ENCODE data around the gene NPHS1.

The NPHS1 gene

GRCh38 chr19:35786299-35787160 lies 65.8 kb downstream of the NPHS1 start:
- Histone ChIP-seq H3K27me3 (ENCODE audit: control insufficient read depth, insufficient read depth, low read length) (no peaks in the 10 kb centered on the region), H3K9ac (ENCODE audit: low read length) (no peak overlapping the region), H3K4me1 (ENCODE audit: control insufficient read depth, insufficient read depth, low read length) (peaks cover 1% of the 10 kb centered on the region), H3K4me3 (ENCODE audit: low read length) (no peak overlapping the region), H3K36me3 (ENCODE audit: control insufficient read depth, insufficient read depth, low read length) (no peaks in the 10 kb centered on the region), H3K9me3 (ENCODE audit: control insufficient read depth, low read length) (no peaks in the 10 kb centered on the region)

DNA sequence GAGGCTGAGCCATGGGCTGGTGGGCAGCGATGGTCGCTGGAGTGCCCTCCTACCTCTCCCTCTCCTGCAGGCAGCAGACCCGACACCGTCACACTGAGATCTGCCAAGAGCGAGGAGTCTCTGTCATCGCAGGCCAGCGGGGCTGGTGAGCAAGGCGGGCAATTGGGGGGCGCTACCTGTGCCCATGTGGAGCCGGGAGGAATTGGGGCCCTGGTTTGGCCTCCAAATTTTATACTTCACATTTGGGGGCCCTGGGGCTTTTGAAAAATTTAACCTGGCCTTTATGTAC lies 67.0 kb downstream of the NPHS1 start:
- Histone ChIP-seq H3K4me1 (ENCODE audit: control insufficient read depth, insufficient read depth, low read length) (no peaks in the 10 kb centered on the region), H3K9ac (ENCODE audit: low read length) (no peak overlapping the region), H3K27me3 (ENCODE audit: control insufficient read depth, insufficient read depth, low read length) (no peaks in the 10 kb centered on the region), H3K9me3 (ENCODE audit: control insufficient read depth, low read length) (no peaks in the 10 kb centered on the region), H3K4me3 (ENCODE audit: low read length) (no peak overlapping the region), H3K36me3 (ENCODE audit: control insufficient read depth, insufficient read depth, low read length) (no peaks in the 10 kb centered on the region)

- no peak overlapping the region for H3K9ac ChIP-seq (ENCODE audit: low read length)
- no peak overlapping the region for H3K4me3 ChIP-seq (ENCODE audit: low read length)
- no peaks in the 10 kb centered on the region for H3K9me3 ChIP-seq (ENCODE audit: control insufficient read depth, low read length)
- no peaks in the 10 kb centered on the region for H3K27me3 ChIP-seq (ENCODE audit: control insufficient read depth, insufficient read depth, low read length)
- no peaks in the 10 kb centered on the region for H3K4me1 ChIP-seq (ENCODE audit: control insufficient read depth, insufficient read depth, low read length)
- no peaks in the 10 kb centered on the region for H3K36me3 ChIP-seq (ENCODE audit: control insufficient read depth, insufficient read depth, low read length)
Measured at GRCh38 chr19:35784503-35785338, 67.6 kb downstream of the NPHS1 start.

GRCh38 chr19:35783469-35784434 lies 68.6 kb downstream of the NPHS1 start:
- H3K9ac ChIP-seq (ENCODE audit: low read length), result no peak overlapping the region
- no peaks in the 10 kb centered on the region for H3K9me3 ChIP-seq (ENCODE audit: control insufficient read depth, low read length)
- no peaks in the 10 kb centered on the region for H3K36me3 ChIP-seq (ENCODE audit: control insufficient read depth, insufficient read depth, low read length)
- H3K4me1 ChIP-seq (ENCODE audit: control insufficient read depth, insufficient read depth, low read length), result no peaks in the 10 kb centered on the region
- no peak overlapping the region for H3K4me3 ChIP-seq (ENCODE audit: low read length)
- no peaks in the 10 kb centered on the region for H3K27me3 ChIP-seq (ENCODE audit: control insufficient read depth, insufficient read depth, low read length)

DNA sequence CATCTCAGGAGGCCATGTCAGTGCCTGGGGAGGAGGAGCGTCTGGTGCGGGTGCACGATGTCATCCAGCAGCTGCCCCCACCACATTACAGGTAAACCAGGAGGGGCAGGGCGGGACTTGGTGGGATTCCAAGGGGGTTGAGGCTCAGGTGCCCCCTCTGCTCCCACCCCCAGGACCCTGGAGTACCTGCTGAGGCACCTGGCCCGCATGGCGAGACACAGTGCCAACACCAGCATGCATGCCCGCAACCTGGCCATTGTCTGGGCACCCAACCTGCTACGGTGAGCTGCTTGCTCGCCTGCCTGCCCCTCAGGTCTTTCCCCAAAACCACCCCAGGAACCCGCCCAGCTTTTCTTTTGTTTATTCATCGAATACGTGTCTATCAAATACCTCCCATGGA lies 69.7 kb downstream of the NPHS1 start:
- no peak overlapping the region for H3K4me3 ChIP-seq (ENCODE audit: low read length)
- H3K9me3 ChIP-seq (ENCODE audit: control insufficient read depth, low read length), result no peaks in the 10 kb centered on the region
- H3K9ac ChIP-seq (ENCODE audit: low read length), result no peak overlapping the region
- no peaks in the 10 kb centered on the region for H3K36me3 ChIP-seq (ENCODE audit: control insufficient read depth, insufficient read depth, low read length)
- H3K27me3 ChIP-seq (ENCODE audit: control insufficient read depth, insufficient read depth, low read length), result no peaks in the 10 kb centered on the region
- H3K4me1 ChIP-seq (ENCODE audit: control insufficient read depth, insufficient read depth, low read length), result no peaks in the 10 kb centered on the region

- Histone ChIP-seq H3K27me3 (ENCODE audit: control insufficient read depth, insufficient read depth, low read length) (no peaks in the 10 kb centered on the region), H3K9ac (ENCODE audit: low read length) (no peak overlapping the region), H3K36me3 (ENCODE audit: control insufficient read depth, insufficient read depth, low read length) (no peaks in the 10 kb centered on the region), H3K9me3 (ENCODE audit: control insufficient read depth, low read length) (no peaks in the 10 kb centered on the region), H3K4me1 (ENCODE audit: control insufficient read depth, insufficient read depth, low read length) (no peaks in the 10 kb centered on the region), H3K4me3 (ENCODE audit: low read length) (no peak overlapping the region)
Measured at GRCh38 chr19:35781650-35782049, 70.7 kb downstream of the NPHS1 start.

- H3K9ac ChIP-seq (ENCODE audit: low read length), result no peak overlapping the region
- no peaks in the 10 kb centered on the region for H3K27me3 ChIP-seq (ENCODE audit: control insufficient read depth, insufficient read depth, low read length)
- H3K4me1 ChIP-seq (ENCODE audit: control insufficient read depth, insufficient read depth, low read length), result no peaks in the 10 kb centered on the region
- H3K4me3 ChIP-seq (ENCODE audit: low read length), result no peak overlapping the region
- H3K9me3 ChIP-seq (ENCODE audit: control insufficient read depth, low read length), result no peaks in the 10 kb centered on the region
- no peaks in the 10 kb centered on the region for H3K36me3 ChIP-seq (ENCODE audit: control insufficient read depth, insufficient read depth, low read length)
Measured at GRCh38 chr19:35780717-35781116, 71.6 kb downstream of the NPHS1 start.

DNA sequence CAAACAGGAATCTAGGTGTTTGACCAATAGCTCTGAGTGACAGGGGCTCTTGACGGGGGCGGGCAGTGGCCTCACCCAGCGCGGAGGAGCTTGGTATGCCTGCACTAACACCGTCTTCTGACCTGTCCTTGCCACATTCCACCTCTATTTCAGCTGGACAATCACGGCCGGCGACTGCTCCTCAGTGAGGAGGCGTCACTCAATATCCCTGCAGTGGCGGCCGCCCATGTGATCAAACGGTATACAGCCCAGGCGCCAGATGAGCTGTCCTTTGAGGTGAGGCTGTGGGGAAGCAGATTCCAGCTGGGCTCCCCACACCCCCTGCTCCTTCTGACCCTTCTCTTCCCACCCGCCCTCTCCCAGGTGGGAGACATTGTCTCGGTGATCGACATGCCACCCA lies 72.2 kb downstream of the NPHS1 start:
- no peaks in the 10 kb centered on the region for H3K4me1 ChIP-seq (ENCODE audit: control insufficient read depth, insufficient read depth, low read length)
- H3K9ac ChIP-seq (ENCODE audit: low read length), result no peak overlapping the region
- no peak overlapping the region for H3K4me3 ChIP-seq (ENCODE audit: low read length)
- H3K27me3 ChIP-seq (ENCODE audit: control insufficient read depth, insufficient read depth, low read length), result no peaks in the 10 kb centered on the region
- no peaks in the 10 kb centered on the region for H3K36me3 ChIP-seq (ENCODE audit: control insufficient read depth, insufficient read depth, low read length)
- no peaks in the 10 kb centered on the region for H3K9me3 ChIP-seq (ENCODE audit: control insufficient read depth, low read length)

- H3K4me3 ChIP-seq (ENCODE audit: low read length), result no peak overlapping the region
- H3K9me3 ChIP-seq (ENCODE audit: control insufficient read depth, low read length), result no peaks in the 10 kb centered on the region
- H3K9ac ChIP-seq (ENCODE audit: low read length), result no peak overlapping the region
- H3K27me3 ChIP-seq (ENCODE audit: control insufficient read depth, insufficient read depth, low read length), result no peaks in the 10 kb centered on the region
- H3K36me3 ChIP-seq (ENCODE audit: control insufficient read depth, insufficient read depth, low read length), result no peaks in the 10 kb centered on the region
- no peaks in the 10 kb centered on the region for H3K4me1 ChIP-seq (ENCODE audit: control insufficient read depth, insufficient read depth, low read length)
Measured at GRCh38 chr19:35779033-35779432, 73.3 kb downstream of the NPHS1 start.

- Histone ChIP-seq H3K27me3 (ENCODE audit: control insufficient read depth, insufficient read depth, low read length) (no peaks in the 10 kb centered on the region), H3K4me3 (ENCODE audit: low read length) (no peak overlapping the region), H3K9me3 (ENCODE audit: control insufficient read depth, low read length) (no peaks in the 10 kb centered on the region), H3K4me1 (ENCODE audit: control insufficient read depth, insufficient read depth, low read length) (no peaks in the 10 kb centered on the region), H3K36me3 (ENCODE audit: control insufficient read depth, insufficient read depth, low read length) (no peaks in the 10 kb centered on the region), H3K9ac (ENCODE audit: low read length) (no peak overlapping the region)
Measured at GRCh38 chr19:35777961-35778360, 74.3 kb downstream of the NPHS1 start.

DNA sequence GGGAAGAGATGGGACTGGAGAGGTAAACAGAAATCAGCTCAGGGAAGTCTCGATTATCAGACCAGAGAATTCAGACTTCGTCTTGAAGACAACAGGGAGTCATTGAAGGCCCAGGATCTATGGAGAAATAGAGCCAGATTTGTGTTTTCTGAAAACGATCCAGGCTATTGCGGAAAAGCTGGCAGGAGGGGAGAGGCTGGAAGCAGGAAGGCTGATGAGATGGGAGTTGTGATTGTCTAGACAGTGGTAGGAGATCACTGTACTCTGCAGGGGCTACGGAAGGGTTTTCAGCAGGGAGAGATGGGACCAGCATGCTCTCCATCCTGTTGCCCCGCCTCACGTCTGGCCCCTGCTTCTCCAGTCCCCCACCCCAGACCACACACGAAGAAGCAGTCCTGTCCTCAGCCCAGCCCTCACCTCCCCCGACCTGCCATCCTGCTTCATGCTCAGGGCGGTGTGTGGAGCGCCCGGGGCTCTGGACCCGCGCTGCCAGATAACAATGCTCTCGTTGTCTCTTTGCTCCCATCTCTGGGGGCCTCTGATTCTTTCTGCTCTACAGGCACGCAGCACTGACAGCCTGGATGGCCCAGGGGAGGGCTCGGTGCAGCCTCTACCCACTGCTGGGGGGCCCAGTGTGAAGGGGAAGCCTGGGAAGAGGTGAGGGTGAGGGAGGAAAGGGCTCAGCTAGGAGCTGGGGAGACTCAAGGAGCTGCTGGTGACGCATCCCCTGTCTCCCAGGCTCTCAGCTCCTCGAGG lies 75.0 kb downstream of the NPHS1 start:
- no peak overlapping the region for H3K9ac ChIP-seq (ENCODE audit: low read length)
- H3K27me3 ChIP-seq (ENCODE audit: control insufficient read depth, insufficient read depth, low read length), result no peaks in the 10 kb centered on the region
- no peak overlapping the region for H3K4me3 ChIP-seq (ENCODE audit: low read length)

More for the DNA sequence above, 75.0 kb downstream of the NPHS1 start:
- Histone ChIP-seq H3K9me3 (ENCODE audit: control insufficient read depth, low read length) (no peaks in the 10 kb centered on the region), H3K4me1 (ENCODE audit: control insufficient read depth, insufficient read depth, low read length) (no peaks in the 10 kb centered on the region), H3K36me3 (ENCODE audit: control insufficient read depth, insufficient read depth, low read length) (no peaks in the 10 kb centered on the region)

All from mucosa of stomach (tissue), 1 donor.